IMR-90 (cell line): ENCODE results near the gene DERA. TPM values are rescaled to one million over a fixed set of nuclear protein-coding genes. Genes with fewer than 3 reads are reported as not detected.

Experiments
- ATAC-seq: fragments of 200-7000 bp; cut with Tn5 transposase; 2 replicates; pipeline ENCODE4 v1.9.1; 2020; ENCODE audit warnings: low read depth, mild to moderate bottlenecking, moderate library complexity
- BruUV-seq: library from RNA; stranded (reverse); fragments of 400-500 nt; replicated peaks from 2 replicates; lab custom pipeline; 2021; lab: Mats Ljungman, UMichigan
- CTCF ChIA-PET: fragments of 300-600 bp; formaldehyde crosslinking; extraction: SDS; loops from one replicate; lab custom pipeline; 2021; ENCODE audit warnings: antibody characterized with exemption; lab: Yijun Ruan, JAX
- POLR2A ChIA-PET: fragments of 300-600 bp; sonication (Branson Sonifier 250); formaldehyde crosslinking; loops from one replicate; lab custom pipeline; 2022; ENCODE audit warnings: antibody characterized with exemption; ENCODE audit not compliant: unreplicated experiment; lab: Charles Lee
- DNase-seq: peaks from one replicate; pipeline ENCODE4 v3.0.0; 2013
- H2AFZ ChIP-seq: replicated peaks from 2 replicates; pipeline ENCODE3; 2013; ENCODE audit warnings: low read length, mild to moderate bottlenecking; ENCODE audit not compliant: poor library complexity
- H2AK5ac ChIP-seq: 2 replicates; pipeline ENCODE4 v1.6.1; 2013; ENCODE audit warnings: low read depth, low read length, inconsistent platforms
- H2AK9ac ChIP-seq: replicated peaks from 2 replicates; pipeline ENCODE3; 2013; ENCODE audit warnings: mild to moderate bottlenecking, low read depth, low read length, moderate library complexity; ENCODE audit not compliant: poor library complexity
- H2BK120ac ChIP-seq: 2 replicates; pipeline ENCODE4 v1.6.1; 2013; ENCODE audit warnings: low read depth, low read length, inconsistent platforms
- H2BK15ac ChIP-seq: 3 replicates; pipeline ENCODE4 v1.6.1; 2013; ENCODE audit warnings: low read depth, low read length, inconsistent platforms
- H2BK20ac ChIP-seq: 2 replicates; pipeline ENCODE4 v1.6.1; 2013; ENCODE audit warnings: low read depth, mild to moderate bottlenecking, inconsistent platforms, low read length, moderate library complexity
- H2BK5ac ChIP-seq: 2 replicates; pipeline ENCODE4 v1.6.1; 2013; ENCODE audit warnings: mild to moderate bottlenecking, low read depth, low read length, inconsistent platforms; ENCODE audit not compliant: poor library complexity, severe bottlenecking
- H3K14ac ChIP-seq: replicated peaks from 2 replicates; pipeline ENCODE4 v1.6.1; 2013; ENCODE audit warnings: low read depth, low read length, inconsistent platforms
- H3K18ac ChIP-seq: 2 replicates; pipeline ENCODE4 v1.6.1; 2013; ENCODE audit warnings: low read depth, low read length, control low read depth
- H3K23ac ChIP-seq: 2 replicates; pipeline ENCODE4 v1.6.1; 2013; ENCODE audit warnings: low read depth, low read length, inconsistent platforms
- H3K27ac ChIP-seq: 2 replicates; pipeline ENCODE4 v1.5.1; 2013; ENCODE audit warnings: mild to moderate bottlenecking, control low read depth, low read length; ENCODE audit not compliant: insufficient read depth
- H3K27me3 ChIP-seq: 2 replicates; pipeline ENCODE4 v1.6.1; 2013; ENCODE audit warnings: low read length; ENCODE audit not compliant: control insufficient read depth, insufficient read depth
- H3K36me3 ChIP-seq: 2 replicates; pipeline ENCODE4 v1.6.1; 2013; ENCODE audit warnings: low read length, mixed read lengths; ENCODE audit not compliant: control insufficient read depth, insufficient read depth
- H3K4ac ChIP-seq: 2 replicates; pipeline ENCODE4 v1.6.1; 2013; ENCODE audit warnings: low read depth, low read length, inconsistent platforms
- H3K4me1 ChIP-seq: 2 replicates; pipeline ENCODE4 v1.6.1; 2013; ENCODE audit warnings: low read length, mixed read lengths; ENCODE audit not compliant: control insufficient read depth, insufficient read depth
- H3K4me2 ChIP-seq: 2 replicates; pipeline ENCODE4 v1.6.1; 2013; ENCODE audit warnings: low read depth, mild to moderate bottlenecking, control low read depth, low read length, moderate library complexity
- H3K4me3 ChIP-seq: 2 replicates; pipeline ENCODE4 v1.5.1; 2013; ENCODE audit warnings: low read depth, mild to moderate bottlenecking, control low read depth, low read length, moderate library complexity; ENCODE audit not compliant: insufficient read depth
- H3K56ac ChIP-seq: 2 replicates; pipeline ENCODE4 v1.6.1; 2013; ENCODE audit warnings: low read length, inconsistent platforms; ENCODE audit not compliant: insufficient read depth; ENCODE audit errors: extremely low read depth
- H3K79me1 ChIP-seq, 2 experiments: 2 replicates each; pipeline ENCODE4 v1.6.1; 2013; ENCODE audit warnings: low read length in 2 of 2, inconsistent platforms in 1 of 2, low read depth in 1 of 2
- H3K9ac ChIP-seq: 2 replicates; pipeline ENCODE4 v1.6.1; 2013; ENCODE audit warnings: low read depth, low read length, control low read depth
- H3K9me1 ChIP-seq: 2 replicates; pipeline ENCODE4 v1.6.1; 2013; ENCODE audit warnings: low read length, inconsistent platforms; ENCODE audit not compliant: insufficient read depth
- H3K9me3 ChIP-seq: 2 replicates; pipeline ENCODE4 v1.6.1; 2013; ENCODE audit warnings: low read length; ENCODE audit not compliant: control insufficient read depth, insufficient read depth
- H4K20me1 ChIP-seq: 2 replicates; pipeline ENCODE4 v1.6.1; 2013; ENCODE audit warnings: low read length, inconsistent platforms; ENCODE audit not compliant: insufficient read depth
- H4K5ac ChIP-seq: 2 replicates; pipeline ENCODE4 v1.6.1; 2013; ENCODE audit warnings: mild to moderate bottlenecking, low read depth, low read length, control low read depth
- H4K8ac ChIP-seq, 2 experiments: 2 replicates each; pipeline ENCODE4 v1.6.1; 2013; ENCODE audit warnings: low read depth in 2 of 2, low read length in 2 of 2, control low read depth in 1 of 2, inconsistent platforms in 1 of 2
- H4K91ac ChIP-seq: 2 replicates; pipeline ENCODE4 v1.6.1; 2013; ENCODE audit warnings: low read depth, low read length, inconsistent platforms; ENCODE audit not compliant: insufficient read depth
- BHLHE40 ChIP-seq: fragments of 150-350 bp; IDR thresholded peaks from 2 replicates; pipeline ENCODE4 v1.6.1; 2016; ENCODE audit warnings: mild to moderate bottlenecking, low read depth, low read length
- CEBPB ChIP-seq: IDR thresholded peaks from 2 replicates; pipeline ENCODE4 v1.6.1; 2012; ENCODE audit warnings: low read depth, low read length, improper control_type of control experiment
- CHD1 ChIP-seq: IDR thresholded peaks from 2 replicates; pipeline ENCODE4 v1.6.1; 2012; ENCODE audit warnings: low read depth, low read length, improper control_type of control experiment
- FOS ChIP-seq: fragments of 150-350 bp; IDR thresholded peaks from 2 replicates; pipeline ENCODE4 v1.6.1; 2016; ENCODE audit warnings: low read depth, low read length
- MAFK ChIP-seq: IDR thresholded peaks from 2 replicates; pipeline ENCODE4 v1.6.1; 2012; ENCODE audit warnings: low read depth, low read length, improper control_type of control experiment
- MXI1 ChIP-seq: IDR thresholded peaks from 2 replicates; pipeline ENCODE4 v1.6.1; 2012; ENCODE audit warnings: low read depth, mild to moderate bottlenecking, low read length, moderate library complexity, borderline replicate concordance
- NFE2L2 ChIP-seq: fragments of 150-350 bp; IDR thresholded peaks from 2 replicates; pipeline ENCODE4 v1.6.1; 2016; ENCODE audit warnings: low read depth, mild to moderate bottlenecking, low read length
- POLR2A ChIP-seq: IDR thresholded peaks from 2 replicates; pipeline ENCODE4 v1.6.1; 2012; ENCODE audit warnings: mild to moderate bottlenecking, low read depth, low read length
- RAD21 ChIP-seq: IDR thresholded peaks from 2 replicates; pipeline ENCODE4 v1.6.1; 2012; ENCODE audit warnings: low read length, improper control_type of control experiment
- RCOR1 ChIP-seq: IDR thresholded peaks from 2 replicates; pipeline ENCODE4 v1.6.1; 2012; ENCODE audit warnings: mild to moderate bottlenecking, low read length, improper control_type of control experiment; ENCODE audit not compliant: insufficient replicate concordance
- RFX5 ChIP-seq: IDR thresholded peaks from 2 replicates; pipeline ENCODE4 v1.8.0; 2012; ENCODE audit warnings: low read depth, mild to moderate bottlenecking, low read length, moderate library complexity
- SMC3 ChIP-seq: fragments of 150-350 bp; IDR thresholded peaks from 2 replicates; pipeline ENCODE4 v1.6.1; 2016; ENCODE audit warnings: low read depth, mild to moderate bottlenecking, antibody characterized with exemption, low read length, moderate library complexity
- WGBS, 2 experiments: methylation state at CpG; one replicate each; pipeline versions ENCODE4 v1.1.5 to v1.1.7; 2013; ENCODE audit warnings: missing lambda C conversion rate in 2 of 2; ENCODE audit not compliant: insufficient read length in 1 of 2; ENCODE audit errors: extremely low coverage in 2 of 2; 5-methylcytosine and 5-hydroxymethylcytosine counted together
- dilution Hi-C: fragments of 300-500 bp; cut with HindIII; formaldehyde crosslinking; loops from one replicate; pipeline ENCODE4 v1.14.3; 2018; ENCODE audit warnings: low sequenced_read_pairs; ENCODE audit not compliant: unreplicated experiment
- in situ Hi-C: fragments of 300-500 bp; cut with MboI; formaldehyde crosslinking; loops from 3 replicates; pipeline ENCODE4 v1.14.3; 2019; ENCODE audit warnings: low sequenced_read_pairs, inconsistent platforms, mixed read lengths
- intact Hi-C: fragments of 100-400 bp; cut with micrococcal nuclease; formaldehyde crosslinking; loops from 2 replicates; pipeline ENCODE4 v1.10.0; 2022
- polyA plus RNA-seq, 3 experiments: library from polyadenylated mRNA; depleted of rRNA; stranded (reverse); fragments of >200 nt; gene quantifications; 2 replicates each; pipeline ENCODE4 v1.2.3, GENCODE V29; 2012; ENCODE audit warnings: low replicate concordance in 1 of 3
- total RNA-seq: library from RNA; depleted of rRNA; stranded (reverse); fragments of >200 nt; gene quantifications from 2 replicates; pipeline ENCODE4 v1.2.3, GENCODE V29; 2012
- TF ChIP-seq, protein P1 (sequence below): fragments of 150-350 bp; IDR thresholded peaks from 2 replicates; pipeline ENCODE4 v1.6.1; 2016; ENCODE audit warnings: low read depth, mild to moderate bottlenecking, low read length, moderate library complexity, borderline replicate concordance
- TF ChIP-seq, protein P2 (sequence below): fragments of 150-350 bp; IDR thresholded peaks from 2 replicates; pipeline ENCODE4 v1.6.1; 2017; ENCODE audit warnings: mild to moderate bottlenecking, antibody characterized with exemption, low read length, low read depth
- TF ChIP-seq, protein P3 (sequence below): conservative IDR thresholded peaks from 2 replicates; pipeline ENCODE4 v1.5.1; 2012; ENCODE audit warnings: mild to moderate bottlenecking, low read depth, low read length, improper control_type of control experiment

Gene DERA
- total and polyA plus RNA-seq, 2 of the 4 experiments (the other 2 are of a cell fraction) = 28.1 to 58.6 TPM

DNA sequence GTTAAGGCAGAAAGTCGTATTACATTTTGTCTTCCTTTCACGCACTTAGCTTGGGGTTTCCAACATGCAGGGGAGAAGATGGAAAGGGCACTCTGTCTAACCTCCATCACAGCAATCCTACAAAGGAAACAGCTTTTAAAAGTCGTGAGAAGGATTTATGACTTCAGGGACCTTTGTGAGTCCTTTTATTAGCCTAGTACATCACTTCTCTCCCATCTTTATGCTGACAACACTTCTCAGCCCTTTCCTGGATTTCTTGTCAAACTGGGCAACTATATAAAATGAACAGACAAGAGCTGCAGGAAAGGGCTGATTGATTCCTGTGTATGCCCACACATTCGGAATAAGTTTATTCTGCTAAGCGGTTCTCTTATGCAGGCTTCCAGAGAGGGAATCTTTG is 159.0 kb downstream of the DERA start:
- no TSS peak for BruUV-seq
- dilution Hi-C loops (no loop called here), intact Hi-C loops (no loop called here), in situ Hi-C loops (loop anchor here (10.0 kb wide), 1 partner anchor 55 kb away; no protein-coding TSS in a partner anchor)
- Histone ChIP-seq H2AK5ac (no peak overlapping the region), H3K56ac (no peak overlapping the region), H3K4me1 (no peaks in the 10 kb centered on the region), H4K8ac (no peak overlapping the region), H3K27ac (no peak overlapping the region), H2BK15ac (no peak overlapping the region), H3K9ac (no peak overlapping the region), H4K5ac (no peak overlapping the region), H2BK20ac (no peak overlapping the region), H2BK5ac (no peak overlapping the region), H4K20me1 (no peaks in the 10 kb centered on the region), H3K9me1 (no peaks in the 10 kb centered on the region), H3K23ac (no peak overlapping the region), H3K79me1 (no peaks in the 10 kb centered on the region), H3K27me3 (peaks cover 2% of the 10 kb centered on the region), H3K18ac (no peak overlapping the region), H3K4me2 (no peak overlapping the region), H3K4me3 (no peak overlapping the region), H4K91ac (no peak overlapping the region), H3K9me3 (no peaks in the 10 kb centered on the region), H2AK9ac (no peak overlapping the region), H3K36me3 (no peaks in the 10 kb centered on the region), H3K14ac (no peak overlapping the region), H3K4ac (no peak overlapping the region), H2BK120ac (no peak overlapping the region), H2AFZ (no peak overlapping the region)
- TF ChIP-seq, protein P1, sequence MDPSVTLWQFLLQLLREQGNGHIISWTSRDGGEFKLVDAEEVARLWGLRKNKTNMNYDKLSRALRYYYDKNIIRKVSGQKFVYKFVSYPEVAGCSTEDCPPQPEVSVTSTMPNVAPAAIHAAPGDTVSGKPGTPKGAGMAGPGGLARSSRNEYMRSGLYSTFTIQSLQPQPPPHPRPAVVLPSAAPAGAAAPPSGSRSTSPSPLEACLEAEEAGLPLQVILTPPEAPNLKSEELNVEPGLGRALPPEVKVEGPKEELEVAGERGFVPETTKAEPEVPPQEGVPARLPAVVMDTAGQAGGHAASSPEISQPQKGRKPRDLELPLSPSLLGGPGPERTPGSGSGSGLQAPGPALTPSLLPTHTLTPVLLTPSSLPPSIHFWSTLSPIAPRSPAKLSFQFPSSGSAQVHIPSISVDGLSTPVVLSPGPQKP = no peak
- TF ChIP-seq CEBPB (no peak), MXI1 (no peak), FOS (no peak), RAD21 (no peak), BHLHE40 (no peak), RFX5 (no peak), MAFK (no peak), POLR2A (no peak), RCOR1 (no peak), CHD1 (no peak), NFE2L2 (no peak), SMC3 (no peak)
- TF ChIP-seq, protein P2, sequence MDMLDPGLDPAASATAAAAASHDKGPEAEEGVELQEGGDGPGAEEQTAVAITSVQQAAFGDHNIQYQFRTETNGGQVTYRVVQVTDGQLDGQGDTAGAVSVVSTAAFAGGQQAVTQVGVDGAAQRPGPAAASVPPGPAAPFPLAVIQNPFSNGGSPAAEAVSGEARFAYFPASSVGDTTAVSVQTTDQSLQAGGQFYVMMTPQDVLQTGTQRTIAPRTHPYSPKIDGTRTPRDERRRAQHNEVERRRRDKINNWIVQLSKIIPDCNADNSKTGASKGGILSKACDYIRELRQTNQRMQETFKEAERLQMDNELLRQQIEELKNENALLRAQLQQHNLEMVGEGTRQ = no peak
- TF ChIP-seq, protein P3, sequence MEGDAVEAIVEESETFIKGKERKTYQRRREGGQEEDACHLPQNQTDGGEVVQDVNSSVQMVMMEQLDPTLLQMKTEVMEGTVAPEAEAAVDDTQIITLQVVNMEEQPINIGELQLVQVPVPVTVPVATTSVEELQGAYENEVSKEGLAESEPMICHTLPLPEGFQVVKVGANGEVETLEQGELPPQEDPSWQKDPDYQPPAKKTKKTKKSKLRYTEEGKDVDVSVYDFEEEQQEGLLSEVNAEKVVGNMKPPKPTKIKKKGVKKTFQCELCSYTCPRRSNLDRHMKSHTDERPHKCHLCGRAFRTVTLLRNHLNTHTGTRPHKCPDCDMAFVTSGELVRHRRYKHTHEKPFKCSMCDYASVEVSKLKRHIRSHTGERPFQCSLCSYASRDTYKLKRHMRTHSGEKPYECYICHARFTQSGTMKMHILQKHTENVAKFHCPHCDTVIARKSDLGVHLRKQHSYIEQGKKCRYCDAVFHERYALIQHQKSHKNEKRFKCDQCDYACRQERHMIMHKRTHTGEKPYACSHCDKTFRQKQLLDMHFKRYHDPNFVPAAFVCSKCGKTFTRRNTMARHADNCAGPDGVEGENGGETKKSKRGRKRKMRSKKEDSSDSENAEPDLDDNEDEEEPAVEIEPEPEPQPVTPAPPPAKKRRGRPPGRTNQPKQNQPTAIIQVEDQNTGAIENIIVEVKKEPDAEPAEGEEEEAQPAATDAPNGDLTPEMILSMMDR = no peak
- ATAC-seq = no peak
- no peak for DNase-seq
- ChIA-PET POLR2A (no interaction called here), CTCF (no interaction called here)
- no CpG with 5 or more reads among the region's 5 CpGs for WGBS, 2 experiments
